Activated T-cell treated with anti-CD3 and anti-CD28 coated beads, Interleukin-2, amount 50 U/mL, for 24 hours (primary cell): ENCODE results near the gene PRKCE.

ENCODE experiments used
- DNase-seq: peaks from one replicate; pipeline ENCODE4 v3.0.0-alpha.2; 2020
- H3K27ac Mint-ChIP-seq: 2 replicates; pipeline ENCODE4 v1.8.0; 2020; ENCODE audit warnings: mild to moderate bottlenecking, mixed read lengths
- H3K27me3 Mint-ChIP-seq: 2 replicates; pipeline ENCODE4 v1.8.0; 2020; ENCODE audit warnings: mixed read lengths
- H3K36me3 Mint-ChIP-seq: 2 replicates; pipeline ENCODE4 v1.8.0; 2020; ENCODE audit warnings: low read depth, mixed read lengths
- H3K4me1 Mint-ChIP-seq: 2 replicates; pipeline ENCODE4 v1.8.0; 2020; ENCODE audit warnings: low read depth, mixed read lengths
- H3K4me3 Mint-ChIP-seq: 2 replicates; pipeline ENCODE4 v1.8.0; 2020; ENCODE audit warnings: mild to moderate bottlenecking, moderate library complexity, mixed read lengths
- H3K9me3 Mint-ChIP-seq: 2 replicates; pipeline ENCODE4 v1.8.0; 2020; ENCODE audit warnings: mixed read lengths

PRKCE gene

DNA sequence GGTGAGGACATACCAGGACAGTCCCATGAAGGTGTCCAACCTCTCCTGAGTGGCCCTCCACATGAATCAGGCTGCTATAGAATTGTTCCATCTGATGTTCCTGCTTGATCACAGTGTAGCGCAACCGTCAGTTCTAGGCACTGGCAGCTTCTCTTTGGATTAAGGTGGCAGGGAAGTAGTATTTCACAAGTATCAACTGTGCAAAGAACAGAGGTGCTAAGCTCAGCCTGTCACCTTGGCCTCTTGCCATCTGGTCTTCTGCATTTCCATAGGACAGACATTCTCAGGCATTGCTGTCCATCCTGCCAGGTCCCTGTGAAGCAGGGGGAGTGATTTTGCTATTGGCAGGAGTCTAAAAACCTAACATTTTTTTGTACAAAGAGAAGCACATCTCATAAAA lies 463.5 kb downstream of the PRKCE start:
- H3K4me1 Mint-ChIP-seq = no peaks in the 10 kb centered on the region
- H3K9me3 Mint-ChIP-seq = no peaks in the 10 kb centered on the region
- no peaks in the 10 kb centered on the region for H3K27me3 Mint-ChIP-seq
- H3K4me3 Mint-ChIP-seq = no peak overlapping the region
- no peak overlapping the region for H3K27ac Mint-ChIP-seq
- no peak for DNase-seq
- H3K36me3 Mint-ChIP-seq = no peaks in the 10 kb centered on the region

DNA sequence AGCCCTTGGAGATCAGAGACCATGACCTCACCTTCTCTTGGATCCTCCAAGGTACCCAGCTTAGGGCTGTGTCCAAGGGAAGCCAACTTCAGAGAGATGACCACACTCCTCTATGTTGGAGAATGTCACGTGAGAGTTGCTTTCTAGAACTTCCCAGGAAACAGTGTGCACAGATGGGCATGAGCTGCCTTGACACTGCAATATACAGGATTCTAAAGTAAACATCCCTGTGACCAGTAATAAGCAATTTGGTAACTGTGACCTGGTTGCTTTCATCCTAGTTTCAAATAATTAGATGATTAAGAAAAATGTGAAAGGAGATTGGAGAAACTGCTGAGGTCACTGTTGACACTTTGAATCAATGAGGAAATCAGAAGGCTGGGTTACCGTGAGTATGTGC lies 464.7 kb downstream of the PRKCE start:
- no peak overlapping the region for H3K4me3 Mint-ChIP-seq
- H3K9me3 Mint-ChIP-seq = no peaks in the 10 kb centered on the region
- no peak overlapping the region for H3K27ac Mint-ChIP-seq
- H3K36me3 Mint-ChIP-seq = no peaks in the 10 kb centered on the region
- DNase-seq = no peak
- H3K4me1 Mint-ChIP-seq = no peaks in the 10 kb centered on the region
- H3K27me3 Mint-ChIP-seq = no peaks in the 10 kb centered on the region

DNA sequence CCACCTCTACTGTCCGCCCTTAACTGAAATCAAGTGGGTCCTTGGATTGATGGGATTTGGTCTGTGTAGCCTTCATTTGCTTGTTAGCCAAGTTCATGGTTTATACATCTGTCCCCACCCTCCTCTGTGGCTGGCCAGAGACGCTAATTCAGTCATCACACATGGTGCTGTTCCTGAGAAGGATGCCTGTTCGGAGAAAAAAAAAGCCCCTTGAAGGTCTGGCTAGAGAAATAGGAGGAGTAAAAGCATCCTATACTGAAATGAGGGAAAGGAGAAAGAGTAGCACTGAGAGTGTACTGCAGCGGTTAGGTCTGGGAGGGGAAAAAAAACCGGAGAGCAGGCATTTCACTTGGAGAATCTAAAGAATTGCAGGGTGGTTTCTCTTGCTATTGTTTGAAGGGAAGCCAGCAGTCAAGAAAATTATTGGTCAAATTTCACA lies 465.1 kb downstream of the PRKCE start:
- no peak for DNase-seq
- Mint-ChIP-seq H3K4me3 (no peak overlapping the region), H3K4me1 (no peaks in the 10 kb centered on the region), H3K27me3 (no peaks in the 10 kb centered on the region), H3K27ac (no peak overlapping the region), H3K36me3 (no peaks in the 10 kb centered on the region), H3K9me3 (no peaks in the 10 kb centered on the region)

DNA sequence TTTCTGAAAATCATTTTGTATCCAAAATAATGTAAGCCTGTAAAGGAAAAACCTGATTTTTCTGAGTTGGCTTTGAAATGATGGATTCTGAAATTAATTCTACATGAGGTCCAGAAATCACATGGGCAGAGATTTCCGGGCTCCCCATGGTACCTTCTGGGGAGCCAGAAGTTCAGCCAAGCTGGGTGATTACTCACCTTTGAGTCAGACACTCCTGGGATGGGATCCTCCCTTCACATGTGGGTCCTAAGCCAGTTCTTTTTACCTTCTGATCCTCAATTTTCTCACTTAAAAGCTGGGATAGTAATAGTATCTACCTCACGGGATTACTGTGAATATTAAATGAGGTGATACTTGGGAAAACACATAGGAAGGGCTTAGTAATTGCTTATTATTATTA lies 465.9 kb downstream of the PRKCE start:
- Mint-ChIP-seq H3K27me3 (no peaks in the 10 kb centered on the region), H3K36me3 (no peaks in the 10 kb centered on the region), H3K4me3 (no peak overlapping the region), H3K4me1 (no peaks in the 10 kb centered on the region), H3K27ac (no peak overlapping the region), H3K9me3 (no peaks in the 10 kb centered on the region)
- DNase-seq = no peak

- DNase-seq = no peak
- Mint-ChIP-seq H3K36me3 (no peaks in the 10 kb centered on the region), H3K4me3 (no peak overlapping the region), H3K27ac (no peak overlapping the region), H3K27me3 (no peaks in the 10 kb centered on the region), H3K4me1 (no peaks in the 10 kb centered on the region), H3K9me3 (no peaks in the 10 kb centered on the region)
Observed at GRCh38 chr2:46117994-46118393, 466.5 kb downstream of the PRKCE start.

DNA sequence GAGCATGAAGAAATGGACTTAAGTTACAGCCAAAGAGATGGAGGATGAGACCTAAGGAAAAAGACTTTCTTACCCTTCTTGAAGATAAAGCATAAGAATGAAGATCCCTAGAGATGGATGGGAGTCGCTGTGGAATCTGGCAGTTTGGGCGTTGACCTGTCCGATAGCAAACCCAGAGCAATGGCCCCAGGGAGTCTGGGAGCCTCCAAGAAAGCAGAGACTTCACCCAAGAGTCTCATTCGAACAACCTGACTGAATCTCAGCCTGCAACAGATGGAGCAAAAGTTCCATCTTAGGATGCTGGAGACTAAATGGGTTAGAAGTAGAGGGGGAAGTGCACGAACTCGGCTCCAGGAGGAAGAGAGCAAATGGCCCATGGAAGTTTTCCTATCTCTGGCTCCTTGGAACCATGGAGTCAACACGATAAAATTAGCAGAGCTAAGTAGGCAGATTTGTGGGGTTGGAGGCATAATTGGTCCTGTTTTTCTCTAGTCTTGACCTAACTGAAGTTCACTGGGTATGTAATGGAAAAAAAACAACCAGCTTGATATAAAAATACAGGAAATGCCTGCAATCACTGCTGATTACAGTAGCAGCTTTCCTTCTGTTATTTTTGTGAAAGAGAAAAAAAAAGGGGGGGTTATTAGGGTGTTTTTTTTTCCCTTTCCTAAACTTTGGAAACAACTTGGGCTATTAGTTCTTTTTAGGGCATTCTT lies 467.3 kb downstream of the PRKCE start:
- Mint-ChIP-seq H3K27ac (no peak overlapping the region), H3K4me1 (no peaks in the 10 kb centered on the region), H3K36me3 (no peaks in the 10 kb centered on the region), H3K27me3 (no peaks in the 10 kb centered on the region), H3K4me3 (no peak overlapping the region), H3K9me3 (no peaks in the 10 kb centered on the region)
- DNase-seq = no peak

- Mint-ChIP-seq H3K27me3 (no peaks in the 10 kb centered on the region), H3K4me3 (no peak overlapping the region), H3K36me3 (no peaks in the 10 kb centered on the region), H3K27ac (no peak overlapping the region), H3K9me3 (no peaks in the 10 kb centered on the region), H3K4me1 (no peaks in the 10 kb centered on the region)
- no peak for DNase-seq
Observed at GRCh38 chr2:46119453-46119852, 468.0 kb downstream of the PRKCE start.

GRCh38 chr2:46120792-46121555 lies 469.5 kb downstream of the PRKCE start:
- Mint-ChIP-seq H3K27me3 (no peaks in the 10 kb centered on the region), H3K4me1 (no peaks in the 10 kb centered on the region), H3K9me3 (no peaks in the 10 kb centered on the region), H3K36me3 (no peaks in the 10 kb centered on the region), H3K4me3 (no peak overlapping the region), H3K27ac (no peak overlapping the region)
- DNase-seq = no peak

- no peak overlapping the region for H3K27ac Mint-ChIP-seq
Observed at GRCh38 chr2:46122318-46122976, 471.0 kb downstream of the PRKCE start.

DNA sequence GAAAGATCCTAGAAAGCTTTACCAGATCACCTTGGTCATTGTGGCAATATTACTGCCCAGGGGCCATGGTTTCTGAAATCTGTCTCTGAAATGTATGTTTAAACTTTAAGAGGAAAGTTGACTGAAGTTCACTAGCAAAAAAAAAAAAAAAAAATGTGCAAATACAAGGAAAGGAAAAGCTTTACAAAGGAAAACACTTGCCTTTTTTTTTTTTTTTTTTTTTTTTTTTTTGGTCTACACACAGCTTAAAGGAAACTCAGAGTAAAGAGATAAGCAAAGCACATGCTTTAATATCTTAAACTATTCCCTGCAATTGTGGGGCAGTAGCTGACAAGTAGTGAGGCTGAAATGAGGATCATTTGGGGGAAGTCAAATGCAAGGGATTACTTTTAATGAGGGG lies 471.5 kb downstream of the PRKCE start:
- Mint-ChIP-seq H3K4me1 (no peaks in the 10 kb centered on the region), H3K36me3 (no peaks in the 10 kb centered on the region), H3K9me3 (no peaks in the 10 kb centered on the region), H3K27ac (no peak overlapping the region), H3K4me3 (no peak overlapping the region), H3K27me3 (no peaks in the 10 kb centered on the region)
- no peak for DNase-seq

More at GRCh38 chr2:46122318-46122976, 471.0 kb downstream of the PRKCE start:
- Mint-ChIP-seq H3K9me3 (no peaks in the 10 kb centered on the region), H3K4me3 (no peak overlapping the region), H3K36me3 (no peaks in the 10 kb centered on the region), H3K27me3 (no peaks in the 10 kb centered on the region), H3K4me1 (no peaks in the 10 kb centered on the region)
- DNase-seq = no peak

DNA sequence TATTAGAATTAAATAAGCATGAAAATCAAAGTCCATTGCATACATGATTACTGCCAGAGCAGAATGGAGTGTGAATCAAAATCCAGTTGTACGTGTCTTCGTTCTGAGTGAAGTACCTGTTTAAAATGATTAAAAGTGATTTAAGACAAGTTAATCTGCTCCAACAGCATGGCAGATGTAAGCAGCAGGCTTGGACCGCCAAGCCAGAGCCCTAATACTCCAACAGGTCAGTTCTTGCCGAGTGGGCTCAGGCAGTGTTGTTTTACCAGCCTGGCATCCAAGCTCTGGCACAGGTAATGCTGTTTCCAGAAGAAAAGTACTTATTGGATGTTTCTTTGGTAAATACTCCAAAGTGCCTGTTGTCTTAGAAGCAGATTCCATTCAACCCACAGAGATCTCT lies 474.3 kb downstream of the PRKCE start:
- H3K9me3 Mint-ChIP-seq = no peaks in the 10 kb centered on the region
- H3K27me3 Mint-ChIP-seq = no peaks in the 10 kb centered on the region
- H3K4me1 Mint-ChIP-seq = no peaks in the 10 kb centered on the region
- no peak for DNase-seq
- no peak overlapping the region for H3K4me3 Mint-ChIP-seq
- no peaks in the 10 kb centered on the region for H3K36me3 Mint-ChIP-seq
- H3K27ac Mint-ChIP-seq = no peak overlapping the region

- Mint-ChIP-seq H3K4me3 (no peak overlapping the region), H3K27me3 (no peaks in the 10 kb centered on the region), H3K9me3 (no peaks in the 10 kb centered on the region), H3K27ac (no peak overlapping the region), H3K4me1 (no peaks in the 10 kb centered on the region), H3K36me3 (no peaks in the 10 kb centered on the region)
- no peak for DNase-seq
Observed at GRCh38 chr2:46126571-46126970, 475.1 kb downstream of the PRKCE start.

DNA sequence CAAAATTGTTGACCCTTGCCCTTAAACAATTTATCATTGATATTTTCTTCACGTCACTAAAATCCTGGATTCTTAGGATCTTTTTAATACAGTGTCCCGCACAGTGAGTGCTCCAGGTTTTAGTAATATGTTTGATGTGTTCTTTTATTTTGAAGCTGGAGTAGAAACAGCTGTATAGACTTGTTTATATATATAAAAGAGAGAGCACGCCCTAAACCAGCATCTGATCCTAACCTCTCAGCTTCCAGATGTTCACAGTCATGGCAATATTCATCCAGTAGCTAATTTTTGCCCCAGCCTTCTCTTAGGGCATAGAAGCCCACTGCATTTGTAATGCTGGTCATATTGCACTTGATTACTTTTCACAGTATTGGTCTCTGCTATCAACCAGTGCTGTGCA lies 475.7 kb downstream of the PRKCE start:
- Mint-ChIP-seq H3K4me3 (no peak overlapping the region), H3K36me3 (no peaks in the 10 kb centered on the region), H3K4me1 (no peaks in the 10 kb centered on the region)

DNA sequence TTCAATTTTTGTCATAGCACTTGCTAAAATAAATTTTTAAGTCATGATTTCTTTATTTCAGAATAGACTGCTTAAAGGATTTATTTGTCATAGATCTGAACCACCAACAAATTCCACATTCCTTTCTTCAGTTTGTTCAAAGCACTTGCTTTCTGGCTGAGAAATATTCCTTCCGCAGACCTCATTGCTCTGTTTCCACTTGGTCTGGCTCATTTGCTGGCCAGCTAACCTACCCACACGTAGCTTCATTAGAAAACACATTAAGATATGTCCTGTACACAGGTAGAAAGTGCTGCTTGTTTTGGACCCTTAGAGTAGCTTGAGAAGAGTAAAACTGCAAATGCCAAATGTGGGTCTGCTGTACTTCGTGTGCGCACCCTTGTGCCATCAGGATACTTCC lies 479.0 kb downstream of the PRKCE start:
- no peaks in the 10 kb centered on the region for H3K36me3 Mint-ChIP-seq
- no peaks in the 10 kb centered on the region for H3K9me3 Mint-ChIP-seq
- H3K4me1 Mint-ChIP-seq = no peaks in the 10 kb centered on the region
- no peak overlapping the region for H3K4me3 Mint-ChIP-seq
- DNase-seq = no peak
- no peak overlapping the region for H3K27ac Mint-ChIP-seq
- no peaks in the 10 kb centered on the region for H3K27me3 Mint-ChIP-seq

More for the DNA sequence above, 475.7 kb downstream of the PRKCE start:
- no peak for DNase-seq
- Mint-ChIP-seq H3K27ac (no peak overlapping the region), H3K27me3 (no peaks in the 10 kb centered on the region), H3K9me3 (no peaks in the 10 kb centered on the region)

- Mint-ChIP-seq H3K9me3 (no peaks in the 10 kb centered on the region), H3K4me3 (no peak overlapping the region), H3K27me3 (no peaks in the 10 kb centered on the region), H3K4me1 (no peaks in the 10 kb centered on the region), H3K27ac (no peak overlapping the region), H3K36me3 (no peaks in the 10 kb centered on the region)
- no peak for DNase-seq
Observed at GRCh38 chr2:46132996-46133395, 481.5 kb downstream of the PRKCE start.
